CD8-positive, alpha-beta memory T cell (primary cell): ENCODE results near the gene ITPR3. TPM values are rescaled to one million over a fixed set of nuclear protein-coding genes. Genes with fewer than 3 reads are reported as not detected.
A peak's percentile ranks its signal among the peaks of the same experiment; 100 is the strongest.
"Not testable (repeated sequence)": the region's sequence is repeated elsewhere in the genome, so short reads cannot be mapped to it uniquely, and the experiment has no call there.

Experiments
- CTCF ChIA-PET: fragments of 350-600 bp; sonication (Branson Sonifier 250); formaldehyde crosslinking; loops from one replicate; lab custom pipeline; 2021; ENCODE audit warnings: antibody characterized with exemption; lab: Charles Lee
- POLR2A ChIA-PET: fragments of 350-600 bp; sonication (Branson Sonifier 250); formaldehyde crosslinking; loops from one replicate; lab custom pipeline; 2021; ENCODE audit warnings: antibody characterized with exemption; lab: Charles Lee
- DNase-seq, 5 donors: peaks; one replicate each; pipeline versions ENCODE4 v3.0.0 to v3.0.0-alpha.2; 2020 to 2022; ENCODE audit warnings: mixed read lengths in 1 of 5
- H3K27ac ChIP-seq: one replicate; pipeline ENCODE4 v1.7.0; 2013; ENCODE audit warnings: low read depth, mild to moderate bottlenecking, low read length, moderate library complexity
- H3K27me3 ChIP-seq: 2 replicates; pipeline ENCODE4 v1.7.0; 2013; ENCODE audit warnings: low read length, mild to moderate bottlenecking; ENCODE audit not compliant: insufficient read depth, poor library complexity, severe bottlenecking
- H3K36me3 ChIP-seq: 2 replicates; pipeline ENCODE4 v1.7.0; 2013; ENCODE audit warnings: mild to moderate bottlenecking, low read length, moderate library complexity; ENCODE audit not compliant: insufficient read depth
- H3K4me1 ChIP-seq: 2 replicates; pipeline ENCODE4 v1.7.0; 2013; ENCODE audit warnings: mild to moderate bottlenecking, low read length, moderate library complexity; ENCODE audit not compliant: insufficient read depth
- H3K4me3 ChIP-seq: 2 replicates; pipeline ENCODE4 v1.7.0; 2013; ENCODE audit warnings: mild to moderate bottlenecking, low read length
- H3K9me3 ChIP-seq: 2 replicates; pipeline ENCODE4 v1.7.0; 2013; ENCODE audit warnings: mild to moderate bottlenecking, low read length
- H3K27ac Mint-ChIP-seq, 8 donors: one replicate each; pipeline ENCODE4 v1.8.0; 2020 to 2021; ENCODE audit warnings: mixed read lengths in 8 of 8, mild to moderate bottlenecking in 6 of 8, inconsistent platforms in 3 of 8, moderate library complexity in 3 of 8
- H3K27me3 Mint-ChIP-seq, 2 donors: one replicate each; pipeline ENCODE4 v1.8.0; 2020 to 2021; ENCODE audit warnings: mixed read lengths in 2 of 2, mild to moderate bottlenecking in 1 of 2, moderate library complexity in 1 of 2
- H3K36me3 Mint-ChIP-seq, 3 donors: one replicate each; pipeline ENCODE4 v1.8.0; 2020 to 2021; ENCODE audit warnings: mixed read lengths in 3 of 3, inconsistent platforms in 1 of 3, mild to moderate bottlenecking in 1 of 3
- H3K4me1 Mint-ChIP-seq, 3 donors: one replicate each; pipeline ENCODE4 v1.8.0; 2020 to 2021; ENCODE audit warnings: mixed read lengths in 3 of 3, inconsistent platforms in 1 of 3, mild to moderate bottlenecking in 1 of 3
- H3K4me3 Mint-ChIP-seq, 7 donors: one replicate each; pipeline ENCODE4 v1.8.0; 2020 to 2021; ENCODE audit warnings: mixed read lengths in 7 of 7, mild to moderate bottlenecking in 6 of 7, moderate library complexity in 4 of 7, inconsistent platforms in 2 of 7
- H3K9me3 Mint-ChIP-seq, 5 donors: one replicate each; pipeline ENCODE4 v1.8.0; 2020 to 2022; ENCODE audit warnings: mixed read lengths in 5 of 5, mild to moderate bottlenecking in 3 of 5, moderate library complexity in 2 of 5, inconsistent platforms in 1 of 5
- polyA plus RNA-seq: library from polyadenylated mRNA; unstranded; fragments of 300-500 nt; fragmentation: Illumina TruSeq; gene quantifications from one replicate; pipeline ENCODE4 v1.2.3, GENCODE V29; 2021
- total RNA-seq, 2 experiments: library from RNA; stranded (reverse); gene quantifications; one replicate each; pipeline ENCODE4 v1.2.3, GENCODE V29; 2021

ITPR3 gene
- total and polyA plus RNA-seq, 3 experiments from 2014 or later: 7.9 to 43.3 (median 42.0) TPM

- H3K27ac Mint-ChIP-seq: peak overlapping the region in 7 of 8 donors; percentile 55 to 98 (median 84)
- POLR2A ChIA-PET: interaction anchor here (1.0 to 1.6 kb wide), 3 partner anchors 29 to 138 kb away, joined by 3 to 7 read pairs (median 3); partner anchors contain the start of genes ITPR3, UQCC2 and ZBTB9
- H3K4me3 Mint-ChIP-seq: peak overlapping the region in 5 of 7 donors; percentile 37 to 86 (median 70)
- peaks cover 18 to 28% (median 19%) of the 10 kb centered on the region in 3 donors for H3K4me1 Mint-ChIP-seq
- no peaks in the 10 kb centered on the region for H3K36me3 Mint-ChIP-seq
- Histone ChIP-seq H3K36me3 (no peaks in the 10 kb centered on the region), H3K4me3 (no peak overlapping the region), H3K27ac (no peak overlapping the region), H3K4me1 (peaks cover 8% of the 10 kb centered on the region), H3K9me3 (no peaks in the 10 kb centered on the region), H3K27me3 (no peaks in the 10 kb centered on the region)
- no peaks in the 10 kb centered on the region for H3K27me3 Mint-ChIP-seq
- CTCF ChIA-PET: interaction anchor here (0.7 to 2.1 kb wide), 5 partner anchors 15 to 119 kb away, joined by 3 to 6 read pairs (median 5); partner anchors contain the start of gene UQCC2
- DNase-seq: no peak
- H3K9me3 Mint-ChIP-seq: no peaks in the 10 kb centered on the region
Observed at GRCh38 chr6:33592280-33592594, 28.9 kb upstream of the ITPR3 start.

DNA sequence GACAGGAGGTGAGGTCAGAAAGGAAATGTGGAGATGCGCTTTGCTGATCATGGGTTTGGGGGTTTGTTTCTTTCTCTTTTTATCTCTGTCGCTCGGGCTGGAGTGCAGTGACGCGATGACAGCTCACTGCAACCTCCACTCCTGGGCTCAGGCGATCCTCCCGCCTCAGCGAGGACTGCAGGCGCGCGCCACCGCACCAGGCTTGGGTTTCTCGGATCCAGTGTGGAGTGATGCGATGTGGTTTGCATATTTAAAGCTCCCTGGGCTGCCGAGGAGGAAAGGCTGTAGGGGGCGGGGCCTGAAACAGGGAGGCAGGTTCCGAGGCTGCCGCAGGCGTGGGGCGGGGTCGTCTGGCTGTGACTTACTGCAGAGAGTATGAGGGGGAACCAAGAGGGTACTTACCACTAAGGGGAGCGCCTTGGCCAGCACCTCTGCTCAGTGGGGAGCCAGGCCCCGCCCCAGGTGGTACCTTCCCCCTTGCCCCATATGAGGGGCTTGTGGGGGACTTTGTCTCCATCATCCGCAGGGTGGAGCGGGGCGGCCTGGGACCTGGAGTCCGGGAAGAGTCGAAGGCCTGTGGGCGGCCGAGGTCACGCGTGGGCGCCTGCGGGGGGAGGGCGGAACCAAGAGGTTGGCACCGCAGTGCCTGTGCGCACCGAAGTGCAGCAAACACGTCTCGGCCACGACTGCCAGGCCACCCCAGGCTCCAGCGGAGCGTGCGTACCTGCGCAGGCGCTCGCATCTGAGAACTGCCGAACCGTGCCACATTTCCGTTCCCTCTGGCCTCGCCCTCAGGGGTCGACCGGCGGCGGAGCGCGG is 28.3 kb upstream of the ITPR3 start:
- no peaks in the 10 kb centered on the region for H3K9me3 ChIP-seq
- H3K27ac ChIP-seq: peak overlapping the region; percentile 2
- ChIA-PET POLR2A (interaction anchor here (0.6 to 1.6 kb wide), 3 partner anchors 11 to 139 kb away, joined by 3 to 7 read pairs (median 3); partner anchors contain the start of genes ITPR3 and ZBTB9), CTCF (interaction anchor here (1.4 to 2.1 kb wide), 4 partner anchors 15 to 119 kb away, joined by 4 to 6 read pairs (median 6); partner anchors contain the start of gene UQCC2)
- Mint-ChIP-seq H3K4me1 (peaks cover 18 to 30% (median 22%) of the 10 kb centered on the region in 3 donors), H3K36me3 (no peaks in the 10 kb centered on the region), H3K4me3 (peak overlapping the region; percentile 57 to 88 (median 80)), H3K27me3 (no peaks in the 10 kb centered on the region), H3K9me3 (no peaks in the 10 kb centered on the region), H3K27ac (peak overlapping the region; percentile 69 to 98 (median 84))
- no peaks in the 10 kb centered on the region for H3K36me3 ChIP-seq
- H3K4me1 ChIP-seq: peaks cover 8% of the 10 kb centered on the region
- DNase-seq: peak in 3 of 5 donors; percentile 41 to 65 (median 62)
- no peaks in the 10 kb centered on the region for H3K27me3 ChIP-seq
- H3K4me3 ChIP-seq: peak overlapping the region; percentile 27

DNA sequence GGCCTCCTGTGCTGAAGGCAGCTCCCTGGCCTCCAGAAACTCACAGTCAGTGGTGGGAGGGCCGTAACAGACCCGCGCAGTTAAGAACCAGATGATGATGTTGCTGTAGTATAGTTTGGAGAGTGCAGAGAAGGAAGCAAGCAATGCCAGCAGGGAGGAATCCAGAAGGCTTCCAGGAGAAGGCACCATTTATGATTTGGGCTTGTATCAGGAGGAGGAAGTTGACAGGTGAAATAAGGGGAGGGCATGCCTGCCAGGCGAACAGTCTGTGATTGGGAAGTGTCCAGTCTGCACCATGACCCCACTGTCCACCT is 27.8 kb upstream of the ITPR3 start:
- no peaks in the 10 kb centered on the region for H3K9me3 ChIP-seq
- Mint-ChIP-seq H3K27ac (peak overlapping the region; percentile 69 to 96 (median 84)), H3K9me3 (no peaks in the 10 kb centered on the region), H3K4me3 (peak overlapping the region; percentile 57 to 88 (median 80)), H3K36me3 (no peaks in the 10 kb centered on the region), H3K27me3 (no peaks in the 10 kb centered on the region), H3K4me1 (peaks cover 18 to 30% (median 23%) of the 10 kb centered on the region in 3 donors)
- H3K27ac ChIP-seq: peak overlapping the region; percentile 2
- POLR2A ChIA-PET: interaction anchor here (1.4 to 1.6 kb wide), 2 partner anchors 28 to 139 kb away, joined by 3 to 7 read pairs; partner anchors contain the start of genes ITPR3 and ZBTB9
- DNase-seq: no peak
- H3K4me3 ChIP-seq: peak overlapping the region; percentile 27
- no peaks in the 10 kb centered on the region for H3K36me3 ChIP-seq
- H3K4me1 ChIP-seq: peaks cover 8% of the 10 kb centered on the region
- no peaks in the 10 kb centered on the region for H3K27me3 ChIP-seq
- CTCF ChIA-PET: interaction anchor here (1.0 to 1.3 kb wide), 2 partner anchors 8 to 152 kb away, joined by 3 to 4 read pairs; no protein-coding TSS in a partner anchor

GRCh38 chr6:33595001-33595846 is 25.9 kb upstream of the ITPR3 start:
- Histone ChIP-seq H3K4me3 (no peak overlapping the region), H3K27ac (no peak overlapping the region), H3K4me1 (peaks cover 8% of the 10 kb centered on the region), H3K36me3 (no peaks in the 10 kb centered on the region), H3K9me3 (no peaks in the 10 kb centered on the region), H3K27me3 (no peaks in the 10 kb centered on the region)
- Mint-ChIP-seq H3K36me3 (no peaks in the 10 kb centered on the region), H3K4me3 (no peak overlapping the region), H3K27me3 (no peaks in the 10 kb centered on the region), H3K9me3 (no peaks in the 10 kb centered on the region), H3K27ac (peak overlapping the region in 2 of 8 donors; percentile 42 to 60), H3K4me1 (peaks cover 18 to 34% (median 30%) of the 10 kb centered on the region in 3 donors)
- DNase-seq: no peak
- POLR2A ChIA-PET: no interaction called here
- CTCF ChIA-PET: interaction anchor here (1.2 to 1.5 kb wide), 2 partner anchors 12 to 26 kb away, joined by 3 to 5 read pairs; partner anchors contain the start of gene ITPR3

GRCh38 chr6:33596894-33597293 is 24.2 kb upstream of the ITPR3 start:
- H3K4me3 Mint-ChIP-seq: peak overlapping the region in 1 of 7 donors; percentile 20
- H3K27ac Mint-ChIP-seq: peak overlapping the region in 4 of 8 donors; percentile 4 to 82 (median 71)

DNA sequence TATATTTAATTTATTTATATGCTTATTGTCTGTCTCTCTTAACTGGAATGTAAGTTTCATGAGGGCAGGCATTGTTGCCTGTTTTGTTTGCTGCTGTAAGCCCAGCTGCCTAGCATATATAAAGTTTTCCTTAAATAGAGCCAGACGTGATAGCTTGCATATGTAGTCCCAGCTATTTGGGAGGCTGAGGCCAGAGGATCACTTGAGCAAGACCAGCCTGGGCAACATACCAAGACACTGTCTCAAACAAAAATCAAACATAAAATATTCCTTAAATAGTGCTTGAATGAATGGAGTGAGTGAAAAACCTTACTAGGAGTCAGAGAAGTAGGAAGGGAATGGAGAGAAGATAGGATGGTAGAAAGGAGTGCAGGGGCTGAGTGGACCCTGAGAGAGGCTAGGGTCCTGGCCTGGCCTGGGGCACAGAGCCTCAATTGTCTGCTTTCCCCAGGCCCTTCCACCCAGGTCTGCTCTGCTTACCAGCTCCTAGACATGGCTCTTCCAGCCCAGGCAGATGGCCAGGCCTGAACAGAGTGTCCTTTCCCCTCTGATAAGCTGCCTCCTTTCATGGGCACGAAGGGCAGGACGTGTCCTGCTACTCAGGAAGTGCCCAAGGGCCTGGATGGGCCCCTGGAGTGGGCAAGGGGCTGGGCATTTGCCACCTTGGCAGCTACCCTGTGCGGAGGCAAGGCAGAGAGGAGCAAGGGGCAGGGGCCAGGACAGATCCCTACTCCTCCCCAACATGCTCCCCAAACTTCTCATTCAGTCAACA is 23.4 kb upstream of the ITPR3 start:
- Histone ChIP-seq H3K27ac (no peak overlapping the region), H3K36me3 (no peaks in the 10 kb centered on the region), H3K27me3 (no peaks in the 10 kb centered on the region), H3K4me1 (peaks cover 8% of the 10 kb centered on the region), H3K9me3 (no peaks in the 10 kb centered on the region), H3K4me3 (no peak overlapping the region)
- peak overlapping the region in 4 of 8 donors; percentile 47 to 78 (median 74) for H3K27ac Mint-ChIP-seq
- ChIA-PET POLR2A (interaction anchor here (0.7 kb wide), 1 partner anchor 135 kb away, joined by 4 read pairs; no protein-coding TSS in a partner anchor), CTCF (interaction anchor here (1.9 kb wide), 1 partner anchor 35 kb away, joined by 5 read pairs; no protein-coding TSS in a partner anchor)
- H3K4me1 Mint-ChIP-seq: peaks cover 9 to 26% (median 16%) of the 10 kb centered on the region in 3 donors
- H3K27me3 Mint-ChIP-seq: peaks cover 0 to 3% of the 10 kb centered on the region in 2 donors
- H3K4me3 Mint-ChIP-seq: peak overlapping the region in 1 of 7 donors; percentile 40
- no peaks in the 10 kb centered on the region for H3K9me3 Mint-ChIP-seq
- DNase-seq: no peak
- H3K36me3 Mint-ChIP-seq: no peaks in the 10 kb centered on the region

More at GRCh38 chr6:33596894-33597293, 24.2 kb upstream of the ITPR3 start:
- H3K4me1 ChIP-seq, H3K36me3 Mint-ChIP-seq, H3K27ac ChIP-seq, H3K27me3 ChIP-seq, DNase-seq, POLR2A ChIA-PET, H3K4me3 ChIP-seq, H3K9me3 ChIP-seq, H3K27me3 Mint-ChIP-seq, H3K36me3 ChIP-seq, H3K9me3 Mint-ChIP-seq, CTCF ChIA-PET: not testable (repeated sequence)
- H3K4me1 Mint-ChIP-seq: peaks cover 16 to 34% (median 23%) of the 10 kb centered on the region in 3 donors

DNA sequence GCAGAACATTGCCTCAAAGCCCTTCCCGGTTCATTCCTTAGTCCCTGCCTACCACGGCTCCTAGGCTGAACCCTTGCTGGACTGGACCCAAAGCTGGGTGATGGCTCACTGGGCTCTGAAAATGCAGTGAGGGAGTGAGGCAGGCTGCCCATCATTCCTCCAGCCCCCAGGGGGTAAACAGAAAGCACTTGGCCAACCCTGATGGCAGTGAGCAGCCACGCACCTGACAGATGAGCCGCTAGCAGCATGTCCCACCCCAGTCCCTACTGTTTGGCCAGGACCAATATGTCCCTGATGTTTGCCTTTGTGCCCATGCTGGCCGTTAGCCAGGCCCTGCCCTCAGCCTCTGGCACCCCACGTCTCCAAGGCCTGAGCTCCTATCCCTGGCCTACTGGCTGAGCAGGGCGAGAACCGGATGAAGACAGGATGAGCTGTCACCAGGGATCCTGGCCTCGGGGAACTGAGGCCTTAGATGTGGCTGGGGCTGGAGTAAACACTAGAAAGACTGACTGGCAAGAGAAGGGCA is 21.6 kb upstream of the ITPR3 start:
- no peaks in the 10 kb centered on the region for H3K4me1 ChIP-seq
- H3K27ac Mint-ChIP-seq: peak overlapping the region in 2 of 8 donors; percentile 58 to 83
- no peaks in the 10 kb centered on the region for H3K36me3 ChIP-seq
- peaks cover 0 to 5% (median 0%) of the 10 kb centered on the region in 3 donors for H3K36me3 Mint-ChIP-seq
- POLR2A ChIA-PET: interaction anchor here (0.6 kb wide), 1 partner anchor 39 kb away, joined by 5 read pairs; no protein-coding TSS in a partner anchor
- CTCF ChIA-PET: no interaction called here
- no peak for DNase-seq
- H3K9me3 Mint-ChIP-seq: no peaks in the 10 kb centered on the region
- no peak overlapping the region for H3K4me3 Mint-ChIP-seq
- H3K27me3 Mint-ChIP-seq: peaks cover 3 to 5% of the 10 kb centered on the region in 2 donors
- no peak overlapping the region for H3K4me3 ChIP-seq
- no peak overlapping the region for H3K27ac ChIP-seq
- peaks cover 4 to 20% (median 7%) of the 10 kb centered on the region in 3 donors for H3K4me1 Mint-ChIP-seq
- H3K27me3 ChIP-seq: no peaks in the 10 kb centered on the region
- H3K9me3 ChIP-seq: no peaks in the 10 kb centered on the region
